PC-9 (cell line): ENCODE data around the gene KCTD14.
"Not testable (repeated sequence)": the region's sequence is repeated elsewhere in the genome, so short reads cannot be mapped to it uniquely, and the experiment has no call there.

Experiments
- CTCF ChIP-seq: fragments of 200-600 bp; sonication (generic); conservative IDR thresholded peaks from 2 replicates; pipeline ENCODE4 v1.6.1; 2017; ENCODE audit warnings: mixed run types, antibody characterized with exemption, mild to moderate bottlenecking, moderate library complexity
- EZH2 ChIP-seq: fragments of 200-600 bp; sonication (generic); IDR thresholded peaks from 2 replicates; pipeline ENCODE4 v1.8.0; 2017; ENCODE audit warnings: antibody characterized with exemption, low read depth

GRCh38 chr11:78014937-78015520 is 8.0 kb downstream of the KCTD14 start:
- TF ChIP-seq CTCF, EZH2: not testable (repeated sequence)
